Activated T-cell treated with anti-CD3 and anti-CD28 coated beads, Interleukin-2, amount 50 U/mL, for 72 hours (primary cell): ENCODE measurements around the gene EPHA8. TPM values are rescaled to one million over a fixed set of nuclear protein-coding genes. Genes with fewer than 3 reads are reported as not detected.

ENCODE experiments used
- ATAC-seq, 2 donors: fragments of 150-1000 bp; cut with Tn5 transposase; replicated peaks in 1 of 2; 2 replicates each; pipeline ENCODE4 v1.10.0; 2021; ENCODE audit warnings: moderate library complexity in 2 of 2, mild to moderate bottlenecking in 1 of 2
- DNase-seq, 2 donors: peaks; one replicate each; pipeline ENCODE4 v3.0.0; 2021 to 2022; ENCODE audit warnings: mixed read lengths in 1 of 2
- H3K27ac Mint-ChIP-seq: one replicate; pipeline ENCODE4 v1.8.0; 2022; ENCODE audit warnings: mild to moderate bottlenecking, moderate library complexity, mixed read lengths
- H3K27me3 Mint-ChIP-seq: one replicate; pipeline ENCODE4 v1.8.0; 2022; ENCODE audit warnings: low read depth, mixed read lengths
- H3K36me3 Mint-ChIP-seq, 2 donors: one replicate each; pipeline ENCODE4 v1.8.0; 2022; ENCODE audit warnings: mixed read lengths in 2 of 2, mild to moderate bottlenecking in 1 of 2; ENCODE audit not compliant: insufficient read depth in 2 of 2
- H3K4me1 Mint-ChIP-seq: one replicate; pipeline ENCODE4 v1.8.0; 2022; ENCODE audit warnings: low read depth, mixed read lengths
- H3K4me3 Mint-ChIP-seq, 2 donors: one replicate each; pipeline ENCODE4 v1.8.0; 2022; ENCODE audit warnings: mild to moderate bottlenecking in 2 of 2, mixed read lengths in 2 of 2, moderate library complexity in 2 of 2
- H3K9me3 Mint-ChIP-seq, 2 donors: one replicate each; pipeline ENCODE4 v1.8.0; 2022; ENCODE audit warnings: mixed read lengths in 2 of 2
- total RNA-seq, 2 donors: library from RNA; stranded (reverse); gene quantifications; one replicate each; pipeline ENCODE4 v1.2.3, GENCODE V29; 2022

Gene EPHA8
- total RNA-seq, 2 donors from 2014 or later, result not detected

- Mint-ChIP-seq H3K27me3 (peaks cover 11% of the 10 kb centered on the region), H3K4me1 (no peaks in the 10 kb centered on the region), H3K36me3 (no peaks in the 10 kb centered on the region), H3K4me3 (no peak overlapping the region), H3K9me3 (no peaks in the 10 kb centered on the region), H3K27ac (no peak overlapping the region)
- ATAC-seq, result no peak
- no peak for DNase-seq
These were observed 31.8 kb downstream of the EPHA8 start for GRCh38 chr1:22595108-22595507.

GRCh38 chr1:22597301-22597965, 34.1 kb downstream of the EPHA8 start:
- Mint-ChIP-seq H3K9me3 (no peaks in the 10 kb centered on the region), H3K27ac (no peak overlapping the region), H3K27me3 (peaks cover 1% of the 10 kb centered on the region), H3K4me1 (no peaks in the 10 kb centered on the region), H3K4me3 (no peak overlapping the region), H3K36me3 (no peaks in the 10 kb centered on the region)
- DNase-seq, result no peak
- no peak for ATAC-seq

GRCh38 chr1:22597996-22598395, 34.7 kb downstream of the EPHA8 start:
- Mint-ChIP-seq H3K4me1 (no peaks in the 10 kb centered on the region), H3K27ac (no peak overlapping the region), H3K36me3 (no peaks in the 10 kb centered on the region), H3K27me3 (no peaks in the 10 kb centered on the region), H3K4me3 (no peak overlapping the region), H3K9me3 (no peaks in the 10 kb centered on the region)
- ATAC-seq (no peak), DNase-seq (no peak)

GRCh38 chr1:22598736-22599135, 35.4 kb downstream of the EPHA8 start:
- Mint-ChIP-seq H3K36me3 (no peaks in the 10 kb centered on the region), H3K27ac (no peak overlapping the region), H3K4me3 (no peak overlapping the region), H3K27me3 (peaks cover 6% of the 10 kb centered on the region), H3K9me3 (no peaks in the 10 kb centered on the region), H3K4me1 (no peaks in the 10 kb centered on the region)
- DNase-seq (no peak), ATAC-seq (no peak)

- DNase-seq (no peak), ATAC-seq (no peak)
- no peak overlapping the region for H3K4me3 Mint-ChIP-seq
- H3K36me3 Mint-ChIP-seq, result no peaks in the 10 kb centered on the region
- no peak overlapping the region for H3K27ac Mint-ChIP-seq
- H3K4me1 Mint-ChIP-seq, result no peaks in the 10 kb centered on the region
- no peaks in the 10 kb centered on the region for H3K9me3 Mint-ChIP-seq
- peaks cover 16% of the 10 kb centered on the region for H3K27me3 Mint-ChIP-seq
These were observed 37.0 kb downstream of the EPHA8 start for GRCh38 chr1:22600071-22600816.

- no peak for ATAC-seq
- no peak overlapping the region for H3K4me3 Mint-ChIP-seq
- H3K36me3 Mint-ChIP-seq, result no peaks in the 10 kb centered on the region
- peaks cover 24% of the 10 kb centered on the region for H3K27me3 Mint-ChIP-seq
- H3K4me1 Mint-ChIP-seq, result no peaks in the 10 kb centered on the region
- DNase-seq, result no peak
- no peaks in the 10 kb centered on the region for H3K9me3 Mint-ChIP-seq
- no peak overlapping the region for H3K27ac Mint-ChIP-seq
These were observed 37.7 kb downstream of the EPHA8 start for GRCh38 chr1:22600817-22601605.

GRCh38 chr1:22601610-22602009, 38.3 kb downstream of the EPHA8 start:
- no peak for ATAC-seq
- no peak overlapping the region for H3K4me3 Mint-ChIP-seq
- H3K4me1 Mint-ChIP-seq, result no peaks in the 10 kb centered on the region
- no peaks in the 10 kb centered on the region for H3K36me3 Mint-ChIP-seq
- no peaks in the 10 kb centered on the region for H3K9me3 Mint-ChIP-seq
- peaks cover 28% of the 10 kb centered on the region for H3K27me3 Mint-ChIP-seq
- no peak for DNase-seq
- H3K27ac Mint-ChIP-seq, result no peak overlapping the region

GRCh38 chr1:22602060-22602740, 38.9 kb downstream of the EPHA8 start:
- no peaks in the 10 kb centered on the region for H3K4me1 Mint-ChIP-seq
- peaks cover 28% of the 10 kb centered on the region for H3K27me3 Mint-ChIP-seq
- no peak for DNase-seq
- ATAC-seq, result no peak
- H3K27ac Mint-ChIP-seq, result no peak overlapping the region
- no peak overlapping the region for H3K4me3 Mint-ChIP-seq
- no peaks in the 10 kb centered on the region for H3K9me3 Mint-ChIP-seq
- H3K36me3 Mint-ChIP-seq, result no peaks in the 10 kb centered on the region

GRCh38 chr1:22606161-22606560, 42.9 kb downstream of the EPHA8 start:
- peaks cover 51% of the 10 kb centered on the region for H3K27me3 Mint-ChIP-seq

GRCh38 chr1:22607154-22607553, 43.9 kb downstream of the EPHA8 start:
- H3K4me1 Mint-ChIP-seq, result no peaks in the 10 kb centered on the region
- no peak overlapping the region for H3K4me3 Mint-ChIP-seq
- DNase-seq (no peak), ATAC-seq (no peak)
- peaks cover 56% of the 10 kb centered on the region for H3K27me3 Mint-ChIP-seq
- H3K27ac Mint-ChIP-seq, result no peak overlapping the region
- H3K36me3 Mint-ChIP-seq, result no peaks in the 10 kb centered on the region
- H3K9me3 Mint-ChIP-seq, result no peaks in the 10 kb centered on the region

More at GRCh38 chr1:22606161-22606560, 42.9 kb downstream of the EPHA8 start:
- Mint-ChIP-seq H3K36me3 (no peaks in the 10 kb centered on the region), H3K4me1 (no peaks in the 10 kb centered on the region), H3K4me3 (no peak overlapping the region), H3K27ac (no peak overlapping the region), H3K9me3 (no peaks in the 10 kb centered on the region)
- ATAC-seq (no peak), DNase-seq (no peak)

GRCh38 chr1:22608361-22608760, 45.1 kb downstream of the EPHA8 start:
- ATAC-seq (no peak), DNase-seq (no peak)
- Mint-ChIP-seq H3K27ac (no peak overlapping the region), H3K36me3 (no peaks in the 10 kb centered on the region), H3K4me3 (no peak overlapping the region), H3K9me3 (no peaks in the 10 kb centered on the region), H3K4me1 (no peaks in the 10 kb centered on the region), H3K27me3 (peaks cover 54% of the 10 kb centered on the region)

GRCh38 chr1:22609291-22609690, 46.0 kb downstream of the EPHA8 start:
- Mint-ChIP-seq H3K27me3 (peaks cover 51% of the 10 kb centered on the region), H3K27ac (no peak overlapping the region), H3K4me1 (no peaks in the 10 kb centered on the region), H3K9me3 (no peaks in the 10 kb centered on the region), H3K4me3 (no peak overlapping the region), H3K36me3 (no peaks in the 10 kb centered on the region)
- ATAC-seq (no peak), DNase-seq (no peak)

GRCh38 chr1:22611530-22611947, 48.2 kb downstream of the EPHA8 start:
- H3K9me3 Mint-ChIP-seq, result no peaks in the 10 kb centered on the region
- no peak overlapping the region for H3K4me3 Mint-ChIP-seq
- no peak overlapping the region for H3K27ac Mint-ChIP-seq
- no peaks in the 10 kb centered on the region for H3K36me3 Mint-ChIP-seq
- H3K4me1 Mint-ChIP-seq, result no peaks in the 10 kb centered on the region
- DNase-seq (peak; percentile 9 to 13), ATAC-seq (no peak)
- peaks cover 48% of the 10 kb centered on the region for H3K27me3 Mint-ChIP-seq
